HG03103 (cell line): ENCODE measurements around the gene TM9SF2.
A peak's percentile ranks its signal among the peaks of the same experiment; 100 is the strongest.
"Not testable (repeated sequence)": the region's sequence is repeated elsewhere in the genome, so short reads cannot be mapped to it uniquely, and the experiment has no call there.

Source experiments
- ATAC-seq: cut with Tn5 transposase; IDR thresholded peaks from one replicate; pipeline ENCODE4 v1.9.1; 2021; ENCODE audit warnings: low read depth; ENCODE audit not compliant: unreplicated experiment

The TM9SF2 gene

GRCh38 chr13:99528547-99528946 is 27.3 kb downstream of the TM9SF2 start:
- ATAC-seq, result peak; percentile 69

DNA sequence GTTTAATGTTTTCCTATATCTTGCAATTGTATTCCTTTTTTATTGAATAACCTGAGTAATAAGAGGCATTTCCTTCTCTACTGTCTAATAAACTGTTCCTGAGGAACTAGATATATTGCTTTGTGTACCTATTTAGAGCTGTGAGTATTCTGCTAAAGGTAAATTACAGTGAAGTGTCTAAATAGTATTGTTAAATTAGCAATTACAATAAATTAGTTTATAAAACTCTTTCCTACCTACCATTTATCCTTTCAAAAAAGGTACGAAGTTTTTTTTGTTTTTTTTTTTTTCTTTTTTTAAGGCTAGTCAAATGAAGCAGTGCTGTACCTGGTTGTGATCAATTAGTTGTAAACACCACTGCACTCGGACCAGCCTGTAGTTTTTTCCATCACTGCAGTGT is 34.8 kb downstream of the TM9SF2 start:
- ATAC-seq, result no peak

- no peak for ATAC-seq
Observed at GRCh38 chr13:99540530-99540929, 39.3 kb downstream of the TM9SF2 start.

DNA sequence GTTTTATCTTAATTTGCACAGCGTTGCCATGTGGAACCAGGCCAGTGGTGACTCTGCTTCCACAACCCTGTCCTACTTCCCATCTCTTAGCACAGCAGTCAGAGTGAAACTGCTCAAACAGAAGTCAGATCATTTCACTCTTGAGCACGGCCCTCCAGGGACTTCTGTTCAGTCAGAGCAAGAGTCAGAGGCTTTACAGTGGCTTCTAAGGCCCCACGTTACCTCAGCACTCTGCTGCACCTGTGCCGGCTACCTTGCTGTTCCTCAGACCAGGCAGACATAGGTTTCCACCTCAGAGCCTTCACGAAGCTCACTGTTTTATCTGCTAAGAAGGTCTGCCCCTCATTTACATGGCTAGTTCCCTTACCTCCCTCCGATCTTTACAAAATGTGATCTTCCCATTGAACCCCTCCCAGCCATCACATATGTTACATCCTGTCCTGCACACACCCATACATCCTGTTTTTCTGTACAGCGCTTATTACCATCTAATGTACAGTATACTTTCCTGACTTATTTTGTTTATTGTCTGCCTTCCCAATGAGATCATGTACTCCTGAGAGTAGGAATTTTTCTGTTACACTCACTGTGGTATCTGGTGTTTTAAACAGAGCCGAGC is 41.6 kb downstream of the TM9SF2 start:
- peak; percentile 99 for ATAC-seq

GRCh38 chr13:99545361-99545760 is 44.1 kb downstream of the TM9SF2 start:
- no peak for ATAC-seq

DNA sequence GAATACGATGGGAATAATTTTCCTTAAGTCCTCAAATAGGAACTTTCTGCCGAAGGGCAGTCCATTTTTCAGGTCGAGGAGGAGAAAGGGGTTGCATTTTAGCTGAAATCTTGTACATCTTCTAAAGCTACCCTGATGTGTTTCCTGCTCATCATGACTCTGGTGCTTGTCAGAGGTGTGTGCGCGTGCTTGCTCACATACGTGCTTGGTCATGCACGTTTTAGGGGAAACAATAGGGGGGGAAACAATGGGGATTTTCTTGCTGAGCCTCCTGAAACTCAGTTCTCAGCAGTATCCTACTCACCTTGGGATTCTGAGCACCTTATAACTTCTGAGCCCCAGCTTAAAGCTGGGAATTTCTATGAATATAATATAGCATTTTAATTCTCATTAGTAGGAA is 44.7 kb downstream of the TM9SF2 start:
- no peak for ATAC-seq

GRCh38 chr13:99546878-99547277 is 45.6 kb downstream of the TM9SF2 start:
- no peak for ATAC-seq

DNA sequence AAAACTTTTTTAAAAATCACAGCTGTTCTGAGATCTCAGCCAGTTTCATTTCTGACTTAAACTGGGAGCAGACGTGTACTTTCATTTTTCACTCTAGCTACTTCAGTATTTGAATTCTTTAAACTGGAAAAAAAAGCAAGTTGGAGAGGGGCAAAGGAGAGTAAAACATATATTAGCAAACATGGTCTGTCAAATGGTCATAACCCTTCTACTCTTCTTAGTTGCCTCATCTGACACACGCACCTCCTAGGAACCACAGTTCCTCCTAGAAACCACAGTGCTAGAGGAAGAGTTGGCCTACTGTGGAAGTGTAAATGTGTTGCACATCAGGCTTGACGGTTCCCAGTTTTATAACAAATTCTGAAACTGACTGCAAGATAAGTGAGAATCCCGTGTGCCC is 47.2 kb downstream of the TM9SF2 start:
- peak; percentile 71 for ATAC-seq

GRCh38 chr13:99553033-99553432 is 51.8 kb downstream of the TM9SF2 start:
- ATAC-seq, result no peak

GRCh38 chr13:99555149-99555548 is 53.9 kb downstream of the TM9SF2 start:
- no peak for ATAC-seq

DNA sequence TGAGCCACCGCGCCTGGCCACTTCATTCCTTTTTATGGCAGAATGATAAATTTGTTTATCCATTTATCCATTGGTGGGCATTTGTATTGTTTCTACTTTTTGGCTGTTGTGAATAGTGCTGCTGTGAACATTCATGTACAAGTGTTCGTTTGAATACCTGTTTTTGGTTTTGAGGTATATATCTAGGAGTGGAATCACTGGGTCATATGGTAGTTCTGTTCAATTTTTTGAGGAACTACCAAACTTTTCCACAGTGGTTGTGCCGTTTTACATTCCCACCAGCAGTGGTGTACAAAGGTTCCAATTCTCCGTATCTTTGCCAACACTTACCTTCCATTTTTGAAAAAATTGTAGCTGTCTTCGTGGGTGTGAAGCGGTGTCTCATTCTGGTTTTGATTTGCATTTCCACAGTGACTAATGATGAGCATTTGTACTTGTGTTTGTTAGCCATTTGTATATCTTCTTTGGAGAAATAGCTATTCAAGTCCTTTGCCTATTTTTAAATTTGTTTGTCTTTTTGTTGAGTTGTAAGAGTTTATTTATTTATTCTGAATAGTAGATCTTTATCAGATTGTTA is 55.7 kb downstream of the TM9SF2 start:
- no peak for ATAC-seq

DNA sequence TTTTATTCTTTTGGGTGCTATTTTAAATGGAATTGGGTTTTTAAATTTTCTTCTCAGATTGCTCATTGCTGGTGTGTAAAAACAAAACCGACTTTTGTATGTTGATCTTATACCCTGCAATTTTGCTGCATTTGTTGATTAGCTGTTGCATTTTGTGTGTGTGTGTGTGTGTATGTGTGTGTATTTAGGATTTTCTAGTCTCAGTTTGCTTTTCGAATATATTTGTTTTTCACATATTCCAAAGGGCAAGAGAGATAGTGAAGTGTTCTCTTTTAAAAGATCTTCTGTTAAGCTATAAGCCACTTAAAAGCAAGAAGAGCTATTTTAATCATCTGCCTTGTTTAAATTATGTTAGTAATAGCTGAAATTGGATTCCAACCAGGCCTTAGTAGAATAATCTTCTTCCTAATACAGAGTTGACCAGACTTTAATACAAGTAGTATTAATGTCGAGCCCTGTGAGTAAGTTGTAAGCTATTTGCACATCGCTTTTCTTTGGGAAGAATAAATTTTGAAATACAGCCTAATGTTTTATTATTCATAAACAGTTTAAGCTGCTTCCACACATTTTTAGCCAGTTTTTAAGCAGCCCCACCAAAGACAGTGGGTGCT is 57.4 kb downstream of the TM9SF2 start:
- ATAC-seq, result no peak

- ATAC-seq, result no peak
Observed at GRCh38 chr13:99559560-99559959, 58.3 kb downstream of the TM9SF2 start.

DNA sequence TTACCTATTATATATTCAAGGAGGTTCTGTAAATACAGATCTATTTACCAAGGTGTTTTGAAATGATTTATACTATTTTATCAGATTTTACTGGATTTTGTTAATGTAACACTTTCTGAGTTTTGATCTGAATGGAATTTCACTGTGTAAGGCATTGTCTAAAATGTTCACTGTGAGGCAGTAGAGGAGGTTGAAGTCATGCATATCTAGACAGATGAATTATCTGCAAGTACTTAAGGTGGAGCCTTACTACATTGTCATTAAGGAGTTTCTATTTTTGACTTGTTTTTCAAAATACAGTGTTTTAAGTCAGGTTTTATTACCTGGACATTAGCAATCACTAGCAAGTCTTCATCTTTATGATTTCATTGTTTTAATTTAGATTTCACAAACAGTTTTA is 62.1 kb downstream of the TM9SF2 start:
- no peak for ATAC-seq

- ATAC-seq, result no peak
Observed at GRCh38 chr13:99564386-99564785, 63.1 kb downstream of the TM9SF2 start.

DNA sequence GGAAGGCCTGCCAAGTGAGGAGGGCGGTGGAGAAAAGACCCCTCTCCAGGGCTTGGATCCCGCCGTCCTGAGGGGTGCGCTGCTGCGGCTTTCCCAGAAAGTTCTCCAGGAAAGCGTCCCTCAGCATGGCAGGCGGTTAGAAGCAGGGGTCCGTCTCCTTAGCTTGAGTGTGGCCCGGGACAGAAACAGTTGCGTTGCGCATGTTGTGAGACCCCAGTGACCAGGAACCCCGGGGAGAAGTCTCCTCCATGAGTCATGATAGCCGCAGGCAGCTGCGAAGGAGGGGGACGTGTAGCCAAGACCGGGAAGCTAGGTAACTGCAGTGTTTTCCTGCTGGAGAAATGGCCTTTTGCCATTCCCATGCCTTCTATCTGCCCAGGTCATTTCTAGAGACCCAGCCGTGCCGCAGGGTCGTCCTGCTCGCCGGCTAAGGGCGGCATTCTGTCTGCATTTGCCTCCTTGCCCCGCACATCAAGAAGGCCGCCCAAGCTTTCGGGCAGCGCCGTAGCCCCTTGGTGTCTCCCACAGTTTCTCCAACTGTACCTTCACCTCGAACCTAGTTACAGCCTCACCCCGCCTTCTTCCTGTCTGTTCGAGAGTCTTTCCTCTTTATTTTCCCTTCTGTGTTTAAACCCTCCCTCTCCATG is 64.3 kb downstream of the TM9SF2 start:
- ATAC-seq, result no peak

- no peak for ATAC-seq
Observed at GRCh38 chr13:99566125-99567083, 65.1 kb downstream of the TM9SF2 start.

GRCh38 chr13:99568901-99569300 is 67.6 kb downstream of the TM9SF2 start:
- not testable (repeated sequence) for ATAC-seq

GRCh38 chr13:99572131-99572530 is 70.9 kb downstream of the TM9SF2 start:
- ATAC-seq, result no peak

GRCh38 chr13:99572921-99573320 is 71.6 kb downstream of the TM9SF2 start:
- no peak for ATAC-seq
